ENCODE data around the gene ALDH3B1.
"Not testable (repeated sequence)": the region's sequence is repeated elsewhere in the genome, so short reads cannot be mapped to it uniquely, and the experiment has no call there.

Gene ALDH3B1, protein sequence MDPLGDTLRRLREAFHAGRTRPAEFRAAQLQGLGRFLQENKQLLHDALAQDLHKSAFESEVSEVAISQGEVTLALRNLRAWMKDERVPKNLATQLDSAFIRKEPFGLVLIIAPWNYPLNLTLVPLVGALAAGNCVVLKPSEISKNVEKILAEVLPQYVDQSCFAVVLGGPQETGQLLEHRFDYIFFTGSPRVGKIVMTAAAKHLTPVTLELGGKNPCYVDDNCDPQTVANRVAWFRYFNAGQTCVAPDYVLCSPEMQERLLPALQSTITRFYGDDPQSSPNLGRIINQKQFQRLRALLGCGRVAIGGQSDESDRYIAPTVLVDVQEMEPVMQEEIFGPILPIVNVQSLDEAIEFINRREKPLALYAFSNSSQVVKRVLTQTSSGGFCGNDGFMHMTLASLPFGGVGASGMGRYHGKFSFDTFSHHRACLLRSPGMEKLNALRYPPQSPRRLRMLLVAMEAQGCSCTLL

GRCh38 chr11:68010090-68011041, at the start of gene ALDH3B1:
TSS of gene ALDH3B1 (plus strand) at chr11:68010327. CDS start at chr11:68015298, 4,971 bp downstream.
- in situ Hi-C loops (cut with MboI; ENCODE audit: low sequenced_read_pairs) = no loop called here

- in situ Hi-C loops (cut with MboI; ENCODE audit: low sequenced_read_pairs) = loop anchor here (25.0 kb wide), 1 partner anchor 126 kb away; no protein-coding TSS in a partner anchor
These were observed 46.9 kb upstream of the ALDH3B1 start for GRCh38 chr11:67963217-67963616.

DNA sequence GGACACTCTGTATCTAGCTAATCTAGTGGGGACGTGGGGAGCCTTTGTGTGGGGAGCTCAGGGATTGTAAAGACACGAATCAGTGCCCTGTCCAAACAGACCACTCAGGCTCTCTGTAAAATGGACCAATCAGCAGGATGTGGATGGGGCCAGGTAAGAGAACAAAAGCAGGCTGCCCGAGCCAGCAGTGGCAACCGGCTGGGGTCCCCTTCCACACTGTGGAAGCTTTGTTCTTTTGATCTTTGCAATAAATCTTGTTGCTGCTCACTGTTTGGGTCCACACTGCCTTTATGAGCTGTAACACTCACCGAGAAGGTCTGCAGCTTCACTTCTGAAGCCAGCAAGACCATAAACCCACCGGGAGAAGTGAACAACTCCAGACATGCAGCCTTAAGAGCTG, 46.2 kb upstream of the ALDH3B1 start:
- in situ Hi-C loops (cut with MboI; ENCODE audit: low sequenced_read_pairs) = loop anchor here (25.0 kb wide), 1 partner anchor 127 kb away; no protein-coding TSS in a partner anchor

DNA sequence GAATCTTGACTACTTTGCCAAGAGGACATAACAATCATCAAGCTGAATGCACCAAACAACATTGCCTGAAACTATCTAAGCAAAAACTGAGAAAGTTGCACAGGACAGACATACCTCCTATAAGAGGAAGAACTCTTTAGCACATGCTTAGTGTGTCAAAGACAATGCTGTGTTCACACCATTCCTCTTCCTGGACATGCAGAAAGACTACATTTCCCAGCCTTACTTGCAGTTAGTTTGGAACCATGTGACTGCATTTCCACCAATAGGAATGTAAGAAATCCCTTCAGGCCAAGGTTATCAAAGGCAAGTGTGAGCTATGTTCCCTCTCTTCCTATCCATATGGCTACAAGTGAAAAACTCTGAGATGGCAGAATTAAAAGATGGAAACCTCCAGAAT, 45.4 kb upstream of the ALDH3B1 start:
- in situ Hi-C loops (cut with MboI; ENCODE audit: low sequenced_read_pairs) = loop anchor here (25.0 kb wide), 1 partner anchor 127 kb away; no protein-coding TSS in a partner anchor

DNA sequence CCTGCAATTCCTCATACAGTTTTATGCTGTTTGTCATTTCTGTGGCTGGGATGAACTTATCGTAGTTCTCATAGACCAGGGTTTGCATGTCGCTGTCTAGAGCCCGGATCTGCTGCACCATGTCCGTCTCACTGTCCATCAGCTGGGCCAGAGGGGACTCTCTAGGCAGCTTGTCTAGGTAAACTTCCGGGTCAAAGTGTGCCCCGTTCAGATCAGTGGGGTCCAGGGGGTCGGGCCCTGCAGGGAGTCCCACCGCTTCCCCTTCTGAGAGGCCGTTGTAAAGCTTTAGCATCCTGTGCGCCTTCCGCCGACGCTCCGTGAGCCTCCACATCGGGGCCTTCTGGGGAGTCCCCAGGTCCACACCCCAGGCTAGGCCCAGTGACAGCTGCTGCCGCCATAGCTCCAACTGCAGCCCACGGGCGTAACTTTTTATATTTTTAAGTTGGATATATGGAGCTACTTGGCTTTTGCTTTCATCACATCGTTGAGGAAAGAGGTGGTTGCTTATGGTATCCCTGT, 44.2 kb upstream of the ALDH3B1 start:
- in situ Hi-C loops (cut with MboI; ENCODE audit: low sequenced_read_pairs) = loop anchor here (25.0 kb wide), 1 partner anchor 129 kb away; no protein-coding TSS in a partner anchor

- in situ Hi-C loops (cut with MboI; ENCODE audit: low sequenced_read_pairs) = loop anchor here (25.0 kb wide), 1 partner anchor 137 kb away; no protein-coding TSS in a partner anchor
These were observed 35.4 kb upstream of the ALDH3B1 start for GRCh38 chr11:67974746-67975145.

DNA sequence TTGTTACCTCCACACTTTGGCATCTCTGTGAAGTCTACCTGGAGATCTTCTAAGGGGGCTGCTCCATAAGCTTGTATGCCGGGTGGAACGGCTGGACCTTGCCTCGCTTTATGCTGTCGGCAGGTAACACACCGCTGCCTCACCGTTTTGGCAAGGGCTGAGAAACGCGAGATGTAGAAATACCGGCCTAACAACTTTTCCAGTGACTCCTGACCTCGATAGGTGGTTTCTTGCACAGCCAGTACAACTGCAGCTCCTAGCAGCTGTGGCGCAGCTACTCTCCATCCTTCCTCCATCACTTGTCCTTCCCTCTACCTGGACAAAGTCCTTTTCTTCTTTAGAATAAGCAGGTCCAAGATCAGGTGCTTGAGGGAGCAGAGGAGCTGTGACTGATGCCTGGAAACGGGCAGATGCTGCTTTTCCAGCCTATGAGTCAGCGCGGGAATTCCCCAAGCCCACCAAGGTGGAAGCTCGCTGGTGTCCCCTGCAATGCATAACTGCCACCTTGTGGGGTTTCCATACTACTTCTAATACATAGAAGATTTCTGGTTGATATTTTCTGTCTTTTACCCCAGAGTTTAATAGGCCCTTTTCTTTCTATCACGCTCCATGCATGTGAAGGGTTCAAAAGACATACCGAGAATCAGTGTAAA, 31.2 kb upstream of the ALDH3B1 start:
- in situ Hi-C loops (cut with MboI; ENCODE audit: low sequenced_read_pairs) = not testable (repeated sequence)

DNA sequence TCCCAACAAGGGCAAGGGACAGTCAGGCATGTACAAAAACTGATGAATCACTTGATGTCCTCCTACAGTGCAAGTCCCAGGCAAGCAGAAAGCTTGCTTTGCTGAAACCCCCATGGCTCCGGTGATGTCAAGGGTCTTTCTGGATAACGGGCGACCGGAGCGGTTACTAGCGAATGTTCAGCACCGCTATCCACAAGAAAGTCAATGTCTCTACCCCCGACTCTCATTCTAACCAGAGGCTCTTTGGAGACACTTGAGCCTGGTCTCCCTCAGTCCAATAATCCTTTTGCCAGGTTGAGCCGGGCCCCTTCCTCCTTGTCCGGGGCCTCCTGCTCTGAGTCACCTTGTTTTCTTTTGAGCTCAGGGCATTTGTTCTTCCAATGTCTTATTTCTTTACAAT, 28.9 kb upstream of the ALDH3B1 start:
- in situ Hi-C loops (cut with MboI; ENCODE audit: low sequenced_read_pairs) = not testable (repeated sequence)

DNA sequence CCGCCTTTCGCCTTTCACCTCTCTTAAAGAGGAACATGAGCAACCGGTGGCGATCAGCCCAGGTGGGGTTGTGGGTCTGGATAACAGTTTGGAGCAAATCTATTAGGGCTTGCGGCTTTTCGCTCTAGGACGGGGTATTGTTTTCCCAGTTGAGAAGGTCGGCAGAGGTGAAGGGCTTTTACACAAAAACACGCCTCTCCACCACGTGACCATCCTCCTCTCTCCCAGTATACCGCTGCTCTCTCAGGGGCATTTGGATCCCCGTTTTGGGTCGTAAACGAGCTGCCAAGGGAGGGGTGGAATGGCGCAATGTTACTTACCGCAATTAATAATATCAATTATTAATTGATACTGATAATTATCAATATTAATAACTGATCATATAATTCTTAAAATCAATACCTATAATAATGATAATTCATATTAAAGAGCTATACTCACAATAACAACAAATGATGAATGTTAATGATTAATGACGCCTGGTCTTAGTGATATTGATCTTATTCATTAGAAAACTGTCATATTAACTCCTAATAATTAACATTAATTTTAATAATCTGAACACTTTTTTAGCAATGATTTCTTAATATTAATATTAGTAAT, 27.8 kb upstream of the ALDH3B1 start:
- in situ Hi-C loops (cut with MboI; ENCODE audit: low sequenced_read_pairs) = not testable (repeated sequence)

DNA sequence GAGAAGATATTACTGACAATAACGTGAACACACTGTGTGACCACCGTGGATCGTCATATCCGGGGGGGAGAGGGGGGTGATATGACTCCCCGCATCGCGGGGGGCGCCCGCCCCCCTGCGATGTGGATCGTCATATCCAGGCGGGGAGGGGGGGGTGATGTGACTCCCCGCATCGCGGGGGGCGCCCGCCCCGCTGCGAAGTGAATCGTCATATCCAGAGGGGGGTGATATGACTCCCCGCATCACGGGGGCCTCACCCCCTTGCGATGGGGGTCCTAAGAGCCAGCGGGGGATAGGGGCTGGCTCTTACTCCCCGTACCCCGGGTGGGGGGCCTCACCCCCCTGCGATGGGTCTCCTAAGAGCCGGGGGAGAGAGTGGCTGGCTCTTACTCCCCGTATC, 26.2 kb upstream of the ALDH3B1 start:
- in situ Hi-C loops (cut with MboI; ENCODE audit: low sequenced_read_pairs) = no loop called here

- in situ Hi-C loops (cut with MboI; ENCODE audit: low sequenced_read_pairs) = not testable (repeated sequence)
These were observed 24.8 kb upstream of the ALDH3B1 start for GRCh38 chr11:67985302-67985701.

- in situ Hi-C loops (cut with MboI; ENCODE audit: low sequenced_read_pairs) = not testable (repeated sequence)
These were observed 19.4 kb upstream of the ALDH3B1 start for GRCh38 chr11:67990546-67991346.

DNA sequence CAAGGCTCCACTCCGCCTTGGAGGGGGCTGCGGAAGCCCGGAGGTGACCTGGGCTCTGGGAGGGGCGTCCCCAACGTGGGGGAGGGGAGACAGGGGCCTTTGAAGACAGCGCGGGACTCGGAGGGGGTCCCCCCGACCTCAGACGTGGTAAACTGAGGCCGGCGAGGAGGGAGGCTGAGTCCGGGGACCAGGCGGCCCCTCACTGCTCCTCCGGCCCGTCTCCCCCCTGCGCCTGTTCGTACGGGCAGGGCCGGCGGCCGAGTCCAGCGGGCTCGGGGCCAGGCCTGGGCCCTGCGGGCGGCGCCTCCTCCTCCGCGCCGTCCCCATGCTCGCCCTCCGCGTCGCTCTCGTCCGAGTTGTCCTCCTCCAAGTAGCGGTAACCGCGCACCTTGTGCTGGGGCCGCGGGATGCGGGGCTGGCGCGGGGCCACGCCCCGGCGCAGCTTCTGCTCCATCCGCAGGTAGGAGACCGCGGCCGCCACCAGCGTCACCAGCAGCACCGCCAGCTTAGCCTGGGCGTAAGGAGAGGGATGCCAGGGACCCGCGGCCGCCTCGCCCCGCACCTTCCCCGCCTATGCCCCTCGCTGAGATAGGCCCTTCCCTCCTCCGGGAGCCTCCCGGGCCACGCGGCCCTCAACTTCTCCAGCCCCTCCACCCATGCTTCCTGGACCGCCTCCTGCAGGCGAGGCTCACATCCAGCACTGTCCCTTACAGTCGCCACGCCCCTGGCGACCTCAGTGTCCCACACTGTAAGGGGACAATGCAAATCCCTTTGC, 18.6 kb upstream of the ALDH3B1 start:
- in situ Hi-C loops (cut with MboI; ENCODE audit: low sequenced_read_pairs) = not testable (repeated sequence)

DNA sequence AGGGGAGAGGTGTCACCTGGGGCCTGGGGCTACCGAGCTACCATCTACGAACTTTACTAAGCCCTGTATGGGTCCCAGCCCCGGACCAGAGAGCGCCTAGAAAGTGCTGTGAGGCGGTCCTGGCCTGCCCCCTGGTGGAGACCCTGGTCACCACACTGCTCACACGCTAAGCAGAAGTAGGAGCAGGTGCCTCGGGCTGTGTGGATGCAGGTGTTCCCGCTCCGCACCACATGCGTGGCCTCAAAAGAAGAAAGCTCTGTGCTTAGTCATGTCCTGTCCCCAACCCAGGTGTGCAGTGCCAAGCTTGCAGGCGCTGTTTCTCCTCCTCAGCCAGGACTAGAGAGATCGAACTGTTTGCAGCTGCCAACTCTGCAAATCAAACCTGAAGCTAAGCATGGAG, 16.3 kb upstream of the ALDH3B1 start:
- in situ Hi-C loops (cut with MboI; ENCODE audit: low sequenced_read_pairs) = not testable (repeated sequence)

DNA sequence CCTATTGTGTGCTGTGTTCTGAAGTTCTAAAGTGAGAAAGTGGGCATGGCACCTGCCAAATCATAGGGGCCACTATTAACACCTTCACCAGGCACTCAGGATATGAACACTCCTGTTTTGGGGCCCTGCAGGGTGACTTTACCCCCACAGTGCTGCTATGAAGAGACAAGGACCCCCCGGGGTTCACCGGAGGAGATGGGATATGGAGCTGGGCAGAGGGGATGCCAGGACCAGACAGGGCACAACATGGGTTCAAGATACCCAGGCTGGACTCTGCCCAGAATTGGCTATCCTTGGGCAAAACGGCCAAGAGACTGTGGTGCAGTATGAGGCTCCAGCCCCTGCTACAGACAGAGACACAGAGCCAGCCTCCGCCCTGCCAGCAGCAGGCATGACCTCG, 15.7 kb upstream of the ALDH3B1 start:
- in situ Hi-C loops (cut with MboI; ENCODE audit: low sequenced_read_pairs) = not testable (repeated sequence)

DNA sequence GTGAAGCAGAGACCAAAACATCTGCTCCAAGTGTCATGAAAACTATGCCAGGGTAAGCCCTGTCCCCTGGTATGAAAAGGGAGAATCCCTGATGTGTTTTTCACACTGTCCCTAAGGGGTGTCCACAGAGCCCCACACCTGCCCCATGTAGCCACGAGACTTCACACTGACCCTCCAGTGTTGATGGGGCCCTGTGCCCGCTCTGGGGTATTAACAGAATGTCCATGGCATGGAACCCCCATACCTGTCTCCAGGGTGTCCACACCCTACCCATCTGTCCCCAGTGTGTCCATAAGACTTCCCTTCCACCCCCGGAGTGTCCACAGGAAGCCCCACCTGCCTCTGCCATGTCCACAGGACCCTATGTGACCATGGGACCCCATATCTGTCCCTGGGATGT, 15.0 kb upstream of the ALDH3B1 start:
- in situ Hi-C loops (cut with MboI; ENCODE audit: low sequenced_read_pairs) = not testable (repeated sequence)

DNA sequence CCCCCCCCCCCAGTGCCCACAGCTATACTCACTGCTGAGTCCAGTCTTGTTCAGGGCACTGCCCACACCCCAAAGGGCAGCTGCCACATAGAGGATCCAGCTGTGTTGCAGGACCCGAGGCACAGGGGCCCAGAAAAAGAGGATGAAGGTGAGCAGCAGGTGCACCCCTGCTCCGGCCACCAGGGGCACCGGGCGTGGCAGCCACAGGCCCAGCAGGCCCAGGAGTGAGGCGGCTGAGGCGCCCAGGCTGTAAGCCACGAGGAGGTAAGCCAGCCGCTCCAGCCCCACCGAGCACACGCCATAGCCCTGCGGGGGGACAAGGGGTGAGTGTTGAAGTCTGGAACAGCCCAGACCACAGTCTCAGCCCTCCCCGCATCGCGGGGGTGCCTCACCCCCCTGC, 14.5 kb upstream of the ALDH3B1 start:
- in situ Hi-C loops (cut with MboI; ENCODE audit: low sequenced_read_pairs) = not testable (repeated sequence)

GRCh38 chr11:67996051-67996450, 14.1 kb upstream of the ALDH3B1 start:
- in situ Hi-C loops (cut with MboI; ENCODE audit: low sequenced_read_pairs) = no loop called here
